Right atrium auricular region (tissue), 2 donors: ENCODE data around the gene FBXL22. TPM values are rescaled to one million over a fixed set of nuclear protein-coding genes. Genes with fewer than 3 reads are reported as not detected.

Source experiments
- DNase-seq: peaks from one replicate; pipeline ENCODE4 v3.0.0-alpha.2; 2019; ENCODE audit warnings: low spot score
- H3K27ac ChIP-seq, 2 donors: fragments of 200-600 bp; sonication (generic); 1 replicate in 1 of 2; 2 replicates in 1 of 2; pipeline ENCODE4 v1.5.1; 2016 to 2019
- H3K27me3 ChIP-seq, 2 donors: fragments of 200-600 bp; sonication (generic); one replicate each; pipeline versions ENCODE4 v1.5.1 to v1.6.0; 2017 to 2019
- H3K36me3 ChIP-seq: fragments of 200-600 bp; sonication (generic); one replicate; pipeline ENCODE4 v1.5.1; 2016
- H3K4me1 ChIP-seq, 2 donors: fragments of 200-600 bp; sonication (generic); one replicate each; pipeline versions ENCODE4 v1.5.1 to v1.6.0; 2017 to 2019
- H3K4me3 ChIP-seq, 2 donors: fragments of 200-600 bp; sonication (generic); 1 replicate in 1 of 2; 2 replicates in 1 of 2; pipeline ENCODE4 v1.5.1; 2017 to 2019; ENCODE audit warnings: mild to moderate bottlenecking in 1 of 2, moderate library complexity in 1 of 2
- H3K9me3 ChIP-seq, 2 donors: fragments of 200-600 bp; sonication (generic); one replicate each; pipeline ENCODE4 v1.5.1; 2019
- total RNA-seq, 2 donors: library from RNA; depleted of rRNA; stranded (reverse); fragments of >200 nt; gene quantifications; one replicate each; pipeline ENCODE4 v1.1.0, GENCODE V29; 2016
- TF ChIP-seq, protein P1 (sequence below), 2 donors: fragments of 200-600 bp; sonication (generic); IDR thresholded peaks; one replicate each; pipeline ENCODE4 v1.5.1; 2019; ENCODE audit warnings: antibody characterized with exemption in 2 of 2

FBXL22 gene
- total RNA-seq, 2 donors from 2014 or later, result 13.8 to 20.1 TPM

DNA sequence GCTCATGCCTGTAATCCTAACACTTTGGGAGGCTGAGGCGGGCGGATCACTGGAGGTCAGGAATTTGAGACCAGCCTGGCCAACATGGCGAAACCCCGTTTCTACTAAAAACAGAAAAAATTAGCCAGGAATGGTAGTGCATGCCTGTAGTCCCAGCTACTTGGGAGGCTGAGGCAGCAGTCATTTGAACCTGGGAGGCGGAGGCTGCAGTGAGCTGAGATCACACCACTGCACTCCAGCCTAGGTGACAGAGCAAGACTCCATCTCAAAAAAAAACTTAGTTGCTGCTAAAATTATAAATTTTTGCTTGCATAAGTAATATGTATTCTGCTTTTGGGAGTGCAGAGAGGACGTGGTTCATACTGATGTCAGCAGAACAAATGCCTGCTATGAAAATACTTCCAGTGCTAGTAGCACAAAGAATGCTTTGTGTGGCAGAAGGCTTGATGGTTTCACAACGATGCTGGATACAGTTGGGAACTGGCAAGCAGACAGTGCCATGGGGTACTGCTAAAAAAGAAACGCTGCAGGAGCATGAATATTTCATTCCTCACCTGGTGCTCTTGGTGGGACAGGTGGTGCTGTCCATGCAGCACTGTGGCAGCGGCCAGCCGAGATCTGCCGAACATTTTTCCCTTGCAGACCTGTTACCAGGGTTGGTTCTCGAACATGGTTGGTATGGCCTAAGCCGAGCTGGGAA is 31.1 kb downstream of the FBXL22 start:
- no peaks in the 10 kb centered on the region for H3K27me3 ChIP-seq
- peaks cover 96% of the 10 kb centered on the region for H3K36me3 ChIP-seq
- no peak overlapping the region for H3K27ac ChIP-seq
- H3K4me1 ChIP-seq, result no peaks in the 10 kb centered on the region
- H3K9me3 ChIP-seq, result no peaks in the 10 kb centered on the region
- no peak overlapping the region for H3K4me3 ChIP-seq
- no peak for DNase-seq
- TF ChIP-seq, protein P1, sequence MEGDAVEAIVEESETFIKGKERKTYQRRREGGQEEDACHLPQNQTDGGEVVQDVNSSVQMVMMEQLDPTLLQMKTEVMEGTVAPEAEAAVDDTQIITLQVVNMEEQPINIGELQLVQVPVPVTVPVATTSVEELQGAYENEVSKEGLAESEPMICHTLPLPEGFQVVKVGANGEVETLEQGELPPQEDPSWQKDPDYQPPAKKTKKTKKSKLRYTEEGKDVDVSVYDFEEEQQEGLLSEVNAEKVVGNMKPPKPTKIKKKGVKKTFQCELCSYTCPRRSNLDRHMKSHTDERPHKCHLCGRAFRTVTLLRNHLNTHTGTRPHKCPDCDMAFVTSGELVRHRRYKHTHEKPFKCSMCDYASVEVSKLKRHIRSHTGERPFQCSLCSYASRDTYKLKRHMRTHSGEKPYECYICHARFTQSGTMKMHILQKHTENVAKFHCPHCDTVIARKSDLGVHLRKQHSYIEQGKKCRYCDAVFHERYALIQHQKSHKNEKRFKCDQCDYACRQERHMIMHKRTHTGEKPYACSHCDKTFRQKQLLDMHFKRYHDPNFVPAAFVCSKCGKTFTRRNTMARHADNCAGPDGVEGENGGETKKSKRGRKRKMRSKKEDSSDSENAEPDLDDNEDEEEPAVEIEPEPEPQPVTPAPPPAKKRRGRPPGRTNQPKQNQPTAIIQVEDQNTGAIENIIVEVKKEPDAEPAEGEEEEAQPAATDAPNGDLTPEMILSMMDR (IDR thresholded peaks at IDR 0.05), result no peak

DNA sequence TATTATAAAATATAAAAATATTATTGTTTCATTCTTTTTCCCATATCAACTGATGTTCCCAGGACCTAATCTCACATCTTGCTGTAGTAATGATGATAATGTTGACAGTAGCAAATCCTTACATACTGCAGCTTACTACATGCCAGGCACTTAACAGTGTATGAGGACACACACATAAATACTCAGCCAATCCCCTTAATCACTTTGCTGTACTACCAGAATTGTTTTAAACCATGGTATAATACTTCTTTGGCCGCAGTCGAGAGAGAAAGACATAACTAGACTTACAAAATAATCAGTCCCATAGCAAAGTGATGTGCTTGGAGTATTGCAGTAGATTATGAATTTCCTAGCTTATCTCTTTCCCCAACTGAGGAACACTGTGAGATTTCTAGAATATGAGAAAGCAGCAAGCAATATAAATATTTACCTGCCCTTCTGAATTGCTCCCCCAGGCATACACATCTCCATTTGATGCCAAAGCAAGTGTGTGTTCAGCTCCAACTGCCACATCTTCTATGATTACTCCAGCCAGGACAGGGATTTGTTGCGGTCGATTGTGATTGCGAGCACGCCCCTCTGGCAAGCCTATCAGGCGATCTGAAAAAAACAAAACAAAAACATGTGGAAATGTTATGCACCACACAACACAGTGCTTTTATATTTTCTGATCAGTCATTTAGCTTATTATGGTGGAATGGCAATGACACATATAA is 33.0 kb downstream of the FBXL22 start:
- TF ChIP-seq, protein P1 (IDR thresholded peaks at IDR 0.05), result no peak
- no peaks in the 10 kb centered on the region for H3K9me3 ChIP-seq
- no peak overlapping the region for H3K4me3 ChIP-seq
- no peaks in the 10 kb centered on the region for H3K4me1 ChIP-seq
- no peak overlapping the region for H3K27ac ChIP-seq
- H3K36me3 ChIP-seq, result peaks cover 97% of the 10 kb centered on the region
- DNase-seq, result no peak
- no peaks in the 10 kb centered on the region for H3K27me3 ChIP-seq

DNA sequence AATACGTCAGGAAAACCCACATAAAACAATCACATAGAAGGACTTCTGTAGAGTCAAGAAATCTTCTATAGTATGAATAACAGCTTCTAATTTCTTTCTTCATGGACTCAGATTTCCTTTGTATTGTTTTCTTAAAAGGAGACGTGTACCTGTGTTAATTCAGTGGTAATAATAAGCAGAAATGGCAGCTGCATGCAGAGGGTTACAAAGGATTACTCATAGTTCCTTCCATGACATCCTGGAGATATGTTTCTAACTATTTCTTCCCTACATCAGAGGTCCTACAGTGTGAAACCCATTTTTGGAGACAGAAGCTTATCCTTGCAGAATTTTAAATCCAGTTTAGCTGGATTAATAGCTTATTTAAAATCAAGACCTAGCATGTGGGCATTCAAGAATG is 36.1 kb downstream of the FBXL22 start:
- no peak for DNase-seq
- no peak overlapping the region for H3K4me3 ChIP-seq
- TF ChIP-seq, protein P1 (IDR thresholded peaks at IDR 0.05), result no peak
- peaks cover 97% of the 10 kb centered on the region for H3K36me3 ChIP-seq
- H3K4me1 ChIP-seq, result no peaks in the 10 kb centered on the region
- no peaks in the 10 kb centered on the region for H3K9me3 ChIP-seq
- H3K27ac ChIP-seq, result no peak overlapping the region
- no peaks in the 10 kb centered on the region for H3K27me3 ChIP-seq

DNA sequence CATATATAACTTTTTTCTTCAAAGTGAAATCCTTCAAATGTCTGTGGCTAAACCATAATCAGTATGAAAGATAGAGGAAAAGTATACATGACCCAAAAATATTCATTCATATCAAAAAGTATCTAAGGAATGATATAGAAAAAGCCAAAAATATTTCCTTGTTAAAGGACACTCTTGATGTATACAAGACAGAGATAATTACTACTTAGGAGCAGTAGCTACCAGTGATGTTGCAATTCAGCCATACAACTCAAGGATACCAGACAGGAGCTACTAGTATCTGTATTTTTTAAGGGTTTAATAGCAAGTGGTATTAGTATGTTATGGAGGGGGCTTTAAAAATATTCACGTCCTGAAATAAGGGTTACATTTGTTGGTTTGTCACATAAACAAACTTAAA is 37.0 kb downstream of the FBXL22 start:
- no peaks in the 10 kb centered on the region for H3K27me3 ChIP-seq
- TF ChIP-seq, protein P1 (IDR thresholded peaks at IDR 0.05), result no peak
- DNase-seq, result no peak
- no peaks in the 10 kb centered on the region for H3K9me3 ChIP-seq
- peaks cover 97% of the 10 kb centered on the region for H3K36me3 ChIP-seq
- H3K4me3 ChIP-seq, result no peak overlapping the region
- no peak overlapping the region for H3K27ac ChIP-seq
- no peaks in the 10 kb centered on the region for H3K4me1 ChIP-seq

DNA sequence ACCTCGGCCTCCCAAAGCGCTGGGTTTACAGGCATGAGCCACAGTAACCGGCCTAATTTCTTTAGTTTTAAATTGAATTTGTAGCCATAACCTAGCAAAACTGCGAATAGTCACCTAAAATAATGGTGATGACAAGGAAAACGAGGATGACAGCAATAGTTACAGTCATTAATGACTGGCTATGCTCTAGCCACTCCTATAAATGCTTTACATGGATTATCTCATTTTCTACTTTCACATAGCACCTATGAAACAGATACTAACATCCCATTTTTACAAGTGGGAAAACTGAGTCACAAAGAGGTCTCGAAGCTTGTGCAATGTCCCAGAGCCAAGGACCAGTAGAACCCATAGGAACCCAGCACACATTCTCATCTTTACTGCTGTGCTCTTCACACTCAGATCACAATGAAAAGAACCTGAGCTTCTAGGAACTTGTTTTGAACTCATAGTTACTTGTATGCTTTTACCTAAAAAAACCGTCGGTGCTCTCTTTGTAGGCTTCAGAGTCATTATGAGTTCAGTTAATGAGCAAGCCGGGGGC is 39.4 kb downstream of the FBXL22 start:
- TF ChIP-seq, protein P1 (IDR thresholded peaks at IDR 0.05), result no peak
- Histone ChIP-seq H3K27ac (no peak overlapping the region), H3K4me1 (no peaks in the 10 kb centered on the region), H3K36me3 (peaks cover 96% of the 10 kb centered on the region), H3K9me3 (no peaks in the 10 kb centered on the region), H3K27me3 (no peaks in the 10 kb centered on the region), H3K4me3 (no peak overlapping the region)
- DNase-seq, result no peak
